Natural killer cell treated with Interleukin-12 subunit alpha and Interleukin-12 subunit beta and Interleukin-15 and Interleukin-18, amount 100 ng/mL, for 72 hours (primary cell): ENCODE measurements around the gene FBXL17. TPM values are rescaled to one million over a fixed set of nuclear protein-coding genes. Genes with fewer than 3 reads are reported as not detected.

Experiments used
- ATAC-seq, 2 donors: fragments of 150-1000 bp; cut with Tn5 transposase in 1 of 2; sonication (Bioruptor Pico), chemical (Tn5 transposase) in 1 of 2; 2 replicates each; pipeline ENCODE4 v1.10.0; 2021
- DNase-seq: peaks from one replicate; pipeline ENCODE4 v3.0.0; 2022; ENCODE audit warnings: low spot score
- H3K27ac Mint-ChIP-seq, 2 donors: 1 replicate in 1 of 2; 2 replicates in 1 of 2; pipeline ENCODE4 v1.8.0; 2022; ENCODE audit warnings: mixed read lengths in 2 of 2, mild to moderate bottlenecking in 1 of 2, moderate library complexity in 1 of 2
- H3K27me3 Mint-ChIP-seq, 2 donors: 1 replicate in 1 of 2; 2 replicates in 1 of 2; pipeline ENCODE4 v1.8.0; 2022; ENCODE audit warnings: mixed read lengths in 2 of 2
- H3K36me3 Mint-ChIP-seq: one replicate; pipeline ENCODE4 v1.8.0; 2022; ENCODE audit warnings: mixed read lengths
- H3K4me1 Mint-ChIP-seq, 2 donors: 1 replicate in 1 of 2; 2 replicates in 1 of 2; pipeline ENCODE4 v1.8.0; 2022; ENCODE audit warnings: low read depth in 2 of 2, mixed read lengths in 2 of 2, mild to moderate bottlenecking in 1 of 2
- H3K4me3 Mint-ChIP-seq: one replicate; pipeline ENCODE4 v1.8.0; 2022; ENCODE audit warnings: mixed read lengths
- H3K9me3 Mint-ChIP-seq: 2 replicates; pipeline ENCODE4 v1.8.0; 2022; ENCODE audit warnings: mixed read lengths
- total RNA-seq, 2 donors: library from RNA; stranded (reverse); gene quantifications; one replicate each; pipeline ENCODE4 v1.2.3, GENCODE V29; 2022

The FBXL17 gene
- total RNA-seq, 2 donors from 2014 or later = 11.5 to 14.1 TPM

- no peak for DNase-seq
- Mint-ChIP-seq H3K4me3 (no peak overlapping the region), H3K4me1 (peaks cover 0 to 8% of the 10 kb centered on the region in 2 donors), H3K36me3 (no peaks in the 10 kb centered on the region), H3K27me3 (no peaks in the 10 kb centered on the region), H3K9me3 (no peaks in the 10 kb centered on the region), H3K27ac (no peak overlapping the region)
- no peak for ATAC-seq
These were observed 427.6 kb downstream of the FBXL17 start for GRCh38 chr5:107954254-107954653.

GRCh38 chr5:107952450-107952849 is 429.4 kb downstream of the FBXL17 start:
- H3K9me3 Mint-ChIP-seq = no peaks in the 10 kb centered on the region
- no peaks in the 10 kb centered on the region for H3K27me3 Mint-ChIP-seq
- peaks cover 0 to 10% of the 10 kb centered on the region in 2 donors for H3K4me1 Mint-ChIP-seq
- H3K36me3 Mint-ChIP-seq = no peaks in the 10 kb centered on the region
- DNase-seq = no peak
- ATAC-seq = no peak
- H3K4me3 Mint-ChIP-seq = no peak overlapping the region
- H3K27ac Mint-ChIP-seq = no peak overlapping the region

DNA sequence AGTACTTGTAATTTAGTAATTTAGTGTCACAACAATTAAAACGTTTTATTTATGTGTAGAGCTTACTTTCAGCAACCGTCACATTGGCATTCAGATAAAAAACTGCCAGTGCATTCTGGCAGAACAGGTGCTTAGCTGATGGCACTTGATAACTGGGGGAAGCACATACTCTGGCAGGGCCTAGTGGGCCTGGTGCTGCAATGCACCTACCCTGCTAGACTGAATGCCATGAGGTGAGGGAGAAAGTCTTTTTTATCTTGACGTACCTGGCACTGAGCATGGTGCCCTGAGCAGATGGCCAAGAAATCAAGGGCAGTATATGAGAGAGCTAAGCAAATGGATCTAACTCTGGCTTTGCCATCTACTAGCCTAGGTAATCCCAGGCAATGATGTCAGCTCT is 430.6 kb downstream of the FBXL17 start:
- DNase-seq = no peak
- H3K27me3 Mint-ChIP-seq = no peaks in the 10 kb centered on the region
- H3K27ac Mint-ChIP-seq = no peak overlapping the region

DNA sequence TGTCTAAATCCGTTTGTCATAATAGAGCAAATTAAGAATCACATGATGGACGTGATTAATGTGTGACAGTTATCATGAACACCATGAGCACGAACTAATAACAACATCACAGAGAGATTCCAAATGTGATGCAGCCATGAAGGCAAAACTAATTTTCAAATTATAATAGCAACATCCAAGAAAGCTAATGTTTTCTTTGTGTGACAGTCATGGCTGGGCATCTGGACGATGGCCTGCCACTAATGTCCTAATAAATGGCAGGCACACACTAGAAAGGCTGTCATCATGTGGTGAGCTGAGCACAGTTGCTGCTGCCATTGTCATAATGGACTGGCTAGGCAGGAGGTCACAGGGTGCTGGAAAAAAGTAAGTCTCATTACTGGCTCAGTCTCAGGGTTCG is 431.1 kb downstream of the FBXL17 start:
- H3K9me3 Mint-ChIP-seq = no peaks in the 10 kb centered on the region
- no peak for ATAC-seq

More for the DNA sequence above, 430.6 kb downstream of the FBXL17 start:
- ATAC-seq = no peak
- Mint-ChIP-seq H3K36me3 (no peaks in the 10 kb centered on the region), H3K9me3 (no peaks in the 10 kb centered on the region), H3K4me3 (no peak overlapping the region), H3K4me1 (peaks cover 0 to 10% of the 10 kb centered on the region in 2 donors)

GRCh38 chr5:107949688-107950341 is 432.1 kb downstream of the FBXL17 start:
- Mint-ChIP-seq H3K36me3 (no peaks in the 10 kb centered on the region), H3K4me3 (no peak overlapping the region), H3K27me3 (no peaks in the 10 kb centered on the region), H3K4me1 (peaks cover 0 to 10% of the 10 kb centered on the region in 2 donors), H3K27ac (peak overlapping the region in 1 of 2 donors; percentile 20), H3K9me3 (no peaks in the 10 kb centered on the region)
- DNase-seq (no peak), ATAC-seq (no peak)

More for the DNA sequence above, 431.1 kb downstream of the FBXL17 start:
- DNase-seq = no peak
- peaks cover 0 to 10% of the 10 kb centered on the region in 2 donors for H3K4me1 Mint-ChIP-seq
- H3K27ac Mint-ChIP-seq = no peak overlapping the region
- no peaks in the 10 kb centered on the region for H3K36me3 Mint-ChIP-seq
- H3K4me3 Mint-ChIP-seq = no peak overlapping the region
- H3K27me3 Mint-ChIP-seq = no peaks in the 10 kb centered on the region

DNA sequence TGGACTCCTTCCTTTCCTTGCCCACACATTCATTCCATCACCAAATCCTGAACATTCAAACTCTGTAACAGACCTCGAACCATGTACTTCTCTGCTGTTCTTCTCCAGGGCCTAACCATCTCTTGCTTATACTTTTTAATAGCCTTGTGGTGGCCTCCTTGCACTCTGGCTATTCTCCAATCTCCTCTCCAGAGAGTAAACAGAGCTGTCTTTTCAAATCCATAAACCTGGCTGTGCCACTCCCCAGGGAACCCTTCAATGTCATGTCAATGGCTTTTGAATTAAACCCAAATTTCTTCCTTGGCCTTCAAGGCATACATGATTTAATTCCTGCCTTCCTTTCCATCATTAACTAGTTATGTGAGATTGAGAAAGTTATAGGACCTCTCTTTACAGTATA is 433.5 kb downstream of the FBXL17 start:
- ATAC-seq = no peak
- Mint-ChIP-seq H3K36me3 (no peaks in the 10 kb centered on the region), H3K9me3 (no peaks in the 10 kb centered on the region), H3K27me3 (no peaks in the 10 kb centered on the region), H3K27ac (no peak overlapping the region), H3K4me1 (peaks cover 0 to 7% of the 10 kb centered on the region in 2 donors), H3K4me3 (no peak overlapping the region)
- no peak for DNase-seq

- ATAC-seq = no peak
- DNase-seq = no peak
- Mint-ChIP-seq H3K4me3 (no peak overlapping the region), H3K27ac (no peak overlapping the region), H3K4me1 (peaks cover 0 to 9% of the 10 kb centered on the region in 2 donors), H3K27me3 (no peaks in the 10 kb centered on the region), H3K36me3 (no peaks in the 10 kb centered on the region), H3K9me3 (no peaks in the 10 kb centered on the region)
These were observed 436.8 kb downstream of the FBXL17 start for GRCh38 chr5:107945061-107945460.

GRCh38 chr5:107943923-107944322 is 438.0 kb downstream of the FBXL17 start:
- ATAC-seq = no peak
- H3K27ac Mint-ChIP-seq = no peak overlapping the region
- peaks cover 0 to 2% of the 10 kb centered on the region in 2 donors for H3K4me1 Mint-ChIP-seq
- no peaks in the 10 kb centered on the region for H3K36me3 Mint-ChIP-seq
- H3K4me3 Mint-ChIP-seq = no peak overlapping the region
- H3K27me3 Mint-ChIP-seq = no peaks in the 10 kb centered on the region
- DNase-seq = no peak
- H3K9me3 Mint-ChIP-seq = no peaks in the 10 kb centered on the region

DNA sequence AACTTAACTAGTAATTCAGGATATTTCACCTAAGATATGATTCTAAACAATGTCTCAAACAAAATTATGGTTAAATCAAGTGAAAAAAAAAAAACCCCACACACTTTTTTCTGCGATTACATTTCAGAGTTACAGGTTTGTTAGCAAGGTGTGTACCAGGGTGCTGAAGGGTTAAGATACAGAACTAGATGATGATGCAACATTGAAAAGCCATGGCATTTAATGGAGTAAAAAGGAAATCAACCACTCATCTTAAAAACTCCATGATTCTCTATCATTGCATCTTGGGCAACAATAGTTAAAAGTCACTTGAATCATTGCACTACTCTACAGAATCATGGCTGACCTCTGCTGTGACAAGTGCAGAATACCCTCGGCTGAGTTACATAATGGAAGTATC is 440.9 kb downstream of the FBXL17 start:
- Mint-ChIP-seq H3K9me3 (no peaks in the 10 kb centered on the region), H3K27me3 (no peaks in the 10 kb centered on the region), H3K4me1 (peaks cover 0 to 2% of the 10 kb centered on the region in 2 donors), H3K36me3 (no peaks in the 10 kb centered on the region), H3K27ac (no peak overlapping the region), H3K4me3 (no peak overlapping the region)
- no peak for DNase-seq
- no peak for ATAC-seq

GRCh38 chr5:107937651-107938355 is 444.1 kb downstream of the FBXL17 start:
- no peaks in the 10 kb centered on the region for H3K36me3 Mint-ChIP-seq
- no peaks in the 10 kb centered on the region for H3K27me3 Mint-ChIP-seq
- no peak for ATAC-seq

DNA sequence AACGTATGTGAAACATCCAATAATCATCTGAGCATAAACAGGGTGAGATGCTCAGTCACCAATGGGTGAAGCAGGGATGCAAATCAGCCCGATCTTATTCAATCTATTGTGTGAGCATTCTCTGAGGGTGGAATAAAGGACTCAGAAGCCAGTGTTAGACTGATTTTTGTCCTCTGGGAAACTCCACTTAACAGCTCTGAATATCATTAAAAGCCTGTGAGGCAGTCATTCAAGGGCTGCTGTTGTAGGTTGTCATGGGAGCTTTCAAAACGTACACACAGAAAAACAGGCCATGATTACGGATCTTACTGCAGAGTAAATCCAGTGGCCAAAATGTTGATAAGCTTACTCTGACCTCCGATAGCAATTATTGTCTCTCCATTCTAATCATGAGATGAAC is 444.7 kb downstream of the FBXL17 start:
- ATAC-seq = no peak
- DNase-seq = no peak
- Mint-ChIP-seq H3K4me1 (peaks cover 0 to 2% of the 10 kb centered on the region in 2 donors), H3K9me3 (no peaks in the 10 kb centered on the region), H3K36me3 (no peaks in the 10 kb centered on the region), H3K4me3 (no peak overlapping the region), H3K27me3 (no peaks in the 10 kb centered on the region), H3K27ac (no peak overlapping the region)

More at GRCh38 chr5:107937651-107938355, 444.1 kb downstream of the FBXL17 start:
- Mint-ChIP-seq H3K4me3 (no peak overlapping the region), H3K4me1 (peaks cover 0 to 2% of the 10 kb centered on the region in 2 donors), H3K27ac (no peak overlapping the region), H3K9me3 (no peaks in the 10 kb centered on the region)
- DNase-seq = no peak

- no peak for ATAC-seq
- no peaks in the 10 kb centered on the region for H3K36me3 Mint-ChIP-seq
- no peaks in the 10 kb centered on the region for H3K27me3 Mint-ChIP-seq
- H3K4me1 Mint-ChIP-seq = peaks cover 0 to 2% of the 10 kb centered on the region in 2 donors
- no peak overlapping the region for H3K4me3 Mint-ChIP-seq
- no peak for DNase-seq
- no peak overlapping the region for H3K27ac Mint-ChIP-seq
- no peaks in the 10 kb centered on the region for H3K9me3 Mint-ChIP-seq
These were observed 445.4 kb downstream of the FBXL17 start for GRCh38 chr5:107936515-107936914.

- Mint-ChIP-seq H3K27me3 (no peaks in the 10 kb centered on the region), H3K36me3 (no peaks in the 10 kb centered on the region), H3K4me3 (no peak overlapping the region), H3K9me3 (no peaks in the 10 kb centered on the region), H3K27ac (no peak overlapping the region), H3K4me1 (peaks cover 0 to 2% of the 10 kb centered on the region in 2 donors)
- ATAC-seq = no peak
- DNase-seq = no peak
These were observed 446.3 kb downstream of the FBXL17 start for GRCh38 chr5:107935645-107936044.

DNA sequence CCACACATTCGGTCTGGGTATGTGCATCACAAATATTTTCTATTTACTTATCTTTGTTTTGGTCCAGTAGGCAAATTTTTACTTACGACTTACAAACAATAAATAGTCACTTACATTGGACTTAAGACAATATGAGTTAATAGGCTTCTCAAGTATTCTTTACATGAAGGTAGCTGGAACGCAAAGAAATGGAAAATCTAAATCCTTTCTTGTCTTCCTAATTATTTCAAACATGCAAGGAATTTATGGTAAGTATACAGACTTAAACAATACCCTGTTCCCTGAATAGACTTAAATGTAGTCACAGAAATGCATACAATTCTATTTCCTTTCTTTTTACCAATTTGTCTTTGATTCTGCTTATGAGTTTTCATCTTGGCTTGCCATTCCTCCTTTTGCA is 448.6 kb downstream of the FBXL17 start:
- Mint-ChIP-seq H3K9me3 (no peaks in the 10 kb centered on the region), H3K4me1 (no peaks in the 10 kb centered on the region), H3K27ac (no peak overlapping the region), H3K27me3 (no peaks in the 10 kb centered on the region), H3K36me3 (no peaks in the 10 kb centered on the region), H3K4me3 (no peak overlapping the region)
- ATAC-seq (no peak), DNase-seq (no peak)
